Astrocyte (in vitro differentiated cells and primary cell): ENCODE results near the gene TMEM100.

Experiments
- EZH2 ChIP-seq: IDR thresholded peaks from 2 replicates; pipeline ENCODE4 v1.6.1; 2012; ENCODE audit warnings: mild to moderate bottlenecking, low read length, inconsistent platforms; ENCODE audit not compliant: insufficient read depth
- TF ChIP-seq, protein P1 (sequence below): IDR thresholded peaks from 2 replicates; pipeline ENCODE4 v1.5.1; 2011; ENCODE audit warnings: low read depth, mild to moderate bottlenecking, inconsistent platforms, low read length, moderate library complexity; ENCODE audit not compliant: insufficient read depth

DNA sequence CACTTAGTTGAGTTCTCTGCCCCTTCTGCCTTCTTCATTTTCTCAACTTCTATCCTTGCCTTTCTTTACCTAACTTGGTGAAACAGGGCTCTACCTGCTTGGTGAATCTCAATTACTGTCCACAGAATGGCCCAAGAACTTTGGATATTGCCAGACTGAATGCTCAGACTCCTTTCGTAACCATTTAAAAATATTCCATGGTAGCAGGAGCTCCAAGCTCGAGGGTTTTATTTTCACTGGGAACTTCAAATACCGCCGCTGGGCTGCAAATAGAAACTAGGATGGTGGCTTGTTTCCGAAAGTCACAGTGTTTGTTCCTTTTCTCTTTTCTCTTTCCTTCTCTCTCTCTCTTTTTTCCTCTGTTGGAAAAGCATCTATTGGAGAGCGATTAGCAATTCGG, 13.2 kb downstream of the TMEM100 start:
- TF ChIP-seq, protein P1, sequence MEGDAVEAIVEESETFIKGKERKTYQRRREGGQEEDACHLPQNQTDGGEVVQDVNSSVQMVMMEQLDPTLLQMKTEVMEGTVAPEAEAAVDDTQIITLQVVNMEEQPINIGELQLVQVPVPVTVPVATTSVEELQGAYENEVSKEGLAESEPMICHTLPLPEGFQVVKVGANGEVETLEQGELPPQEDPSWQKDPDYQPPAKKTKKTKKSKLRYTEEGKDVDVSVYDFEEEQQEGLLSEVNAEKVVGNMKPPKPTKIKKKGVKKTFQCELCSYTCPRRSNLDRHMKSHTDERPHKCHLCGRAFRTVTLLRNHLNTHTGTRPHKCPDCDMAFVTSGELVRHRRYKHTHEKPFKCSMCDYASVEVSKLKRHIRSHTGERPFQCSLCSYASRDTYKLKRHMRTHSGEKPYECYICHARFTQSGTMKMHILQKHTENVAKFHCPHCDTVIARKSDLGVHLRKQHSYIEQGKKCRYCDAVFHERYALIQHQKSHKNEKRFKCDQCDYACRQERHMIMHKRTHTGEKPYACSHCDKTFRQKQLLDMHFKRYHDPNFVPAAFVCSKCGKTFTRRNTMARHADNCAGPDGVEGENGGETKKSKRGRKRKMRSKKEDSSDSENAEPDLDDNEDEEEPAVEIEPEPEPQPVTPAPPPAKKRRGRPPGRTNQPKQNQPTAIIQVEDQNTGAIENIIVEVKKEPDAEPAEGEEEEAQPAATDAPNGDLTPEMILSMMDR = no peak
- TF ChIP-seq EZH2 = no peak
